CMK (cell line): ENCODE measurements around the gene ADGRF1.
A peak's percentile ranks its signal among the peaks of the same experiment; 100 is the strongest.
"Not testable (repeated sequence)": the region's sequence is repeated elsewhere in the genome, so short reads cannot be mapped to it uniquely, and the experiment has no call there.

Experiments
- DNase-seq: peaks from one replicate; pipeline ENCODE4 v3.0.0-alpha.2; 2010; ENCODE audit warnings: low read depth

Gene ADGRF1

DNA sequence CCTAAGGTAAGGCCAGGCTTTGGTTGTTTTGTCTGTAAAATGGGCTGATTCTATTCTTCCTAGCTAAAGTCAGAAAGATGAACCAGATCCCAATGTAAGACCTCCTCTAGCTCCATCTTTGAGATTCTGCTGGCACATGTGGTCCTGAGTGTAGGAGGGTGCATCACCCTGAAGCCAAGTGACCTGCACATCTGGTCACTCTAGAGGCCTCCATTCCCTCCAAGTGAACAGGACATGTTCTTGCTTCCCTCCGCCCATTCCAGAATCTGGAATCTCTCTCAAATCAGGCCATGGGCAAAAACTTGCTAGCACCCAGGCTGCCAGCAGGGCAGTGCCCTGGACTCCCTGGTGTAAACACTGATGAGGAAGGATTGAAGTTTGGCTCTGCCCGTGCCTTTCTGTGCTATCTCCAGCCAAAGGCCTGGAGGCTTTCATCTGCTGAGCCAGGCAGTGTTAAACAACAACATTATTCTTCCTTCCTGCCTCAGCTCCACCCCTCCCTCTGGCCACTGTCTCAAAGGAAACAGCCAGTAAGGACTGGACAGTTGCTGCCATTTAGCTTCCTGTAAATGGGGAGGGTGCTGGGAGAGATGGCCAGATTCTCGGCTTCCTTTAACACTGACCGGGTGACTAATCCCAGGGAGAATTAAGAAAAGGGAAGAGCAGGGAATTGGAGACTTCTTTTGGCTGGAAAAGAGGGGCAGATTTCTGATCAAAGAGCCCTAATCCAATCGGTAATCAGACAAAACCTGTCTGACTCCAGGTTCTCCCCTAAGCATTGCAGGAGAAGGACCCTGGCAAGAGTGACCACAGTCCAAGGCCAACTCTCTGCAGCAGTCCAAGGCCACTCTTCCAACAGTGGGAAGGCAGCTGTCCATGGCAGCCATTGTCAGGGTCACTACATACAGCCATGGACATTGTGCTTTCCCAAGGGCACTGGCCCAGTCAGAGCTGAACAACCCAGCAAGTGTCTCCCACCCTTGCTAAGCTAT lies 19.5 kb upstream of the ADGRF1 start:
- peak; percentile 4 for DNase-seq

GRCh38 chr6:47059216-47059885 lies 17.2 kb upstream of the ADGRF1 start:
- DNase-seq: no peak

DNA sequence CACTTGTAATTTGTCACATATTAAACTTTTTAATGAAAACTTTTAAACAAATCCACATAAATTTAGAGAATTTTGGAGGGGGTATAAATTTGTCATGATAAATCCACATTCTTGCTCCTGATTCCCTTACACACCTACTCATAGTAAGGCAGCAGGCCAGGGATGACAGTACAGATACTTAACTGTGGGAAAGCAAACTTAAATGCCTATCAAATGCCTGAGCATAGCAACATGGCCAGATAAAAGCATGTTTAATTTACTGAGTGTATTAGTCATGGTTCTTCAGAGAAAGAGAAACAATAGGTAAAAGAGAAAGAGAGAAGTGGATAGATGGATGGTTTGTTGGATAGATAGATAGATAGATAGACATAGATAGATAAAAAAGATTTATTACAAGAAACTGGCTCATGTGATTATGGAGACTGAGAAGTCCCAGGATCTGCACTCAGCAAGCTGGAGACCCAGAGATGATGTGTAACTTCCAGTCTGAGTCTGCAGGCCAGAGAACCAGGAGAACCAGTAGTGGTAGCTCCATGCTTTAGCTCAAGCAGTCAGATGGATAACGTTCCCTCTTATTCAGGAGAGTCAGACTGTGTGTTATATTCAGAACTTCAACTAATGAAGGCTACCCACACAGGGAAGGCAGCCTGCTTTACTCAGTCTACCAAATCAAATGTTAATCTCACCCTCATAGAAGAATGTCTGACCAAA lies 15.9 kb upstream of the ADGRF1 start:
- no peak for DNase-seq

GRCh38 chr6:47056832-47057231 lies 14.7 kb upstream of the ADGRF1 start:
- no peak for DNase-seq

- DNase-seq: not testable (repeated sequence)
Observed at GRCh38 chr6:47054302-47054701, 12.2 kb upstream of the ADGRF1 start.

DNA sequence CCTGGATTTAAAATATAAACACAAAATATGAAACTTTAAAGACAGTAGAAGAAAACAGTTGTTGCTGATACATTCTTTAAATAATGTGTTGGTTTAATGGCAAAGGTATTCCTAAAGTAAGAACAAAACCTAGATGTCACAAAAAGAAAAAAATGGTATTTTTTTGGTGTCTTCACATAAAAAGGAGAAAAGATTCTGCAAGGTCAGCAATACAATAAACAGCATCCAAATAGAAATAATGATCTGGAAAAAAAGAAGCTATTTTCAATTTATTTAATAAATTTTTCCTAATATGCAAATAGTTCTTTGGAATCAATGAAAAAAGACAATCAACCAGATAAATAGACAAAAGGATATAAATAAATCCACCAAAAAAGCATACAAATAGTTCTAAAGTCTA lies 6.5 kb upstream of the ADGRF1 start:
- no peak for DNase-seq

DNA sequence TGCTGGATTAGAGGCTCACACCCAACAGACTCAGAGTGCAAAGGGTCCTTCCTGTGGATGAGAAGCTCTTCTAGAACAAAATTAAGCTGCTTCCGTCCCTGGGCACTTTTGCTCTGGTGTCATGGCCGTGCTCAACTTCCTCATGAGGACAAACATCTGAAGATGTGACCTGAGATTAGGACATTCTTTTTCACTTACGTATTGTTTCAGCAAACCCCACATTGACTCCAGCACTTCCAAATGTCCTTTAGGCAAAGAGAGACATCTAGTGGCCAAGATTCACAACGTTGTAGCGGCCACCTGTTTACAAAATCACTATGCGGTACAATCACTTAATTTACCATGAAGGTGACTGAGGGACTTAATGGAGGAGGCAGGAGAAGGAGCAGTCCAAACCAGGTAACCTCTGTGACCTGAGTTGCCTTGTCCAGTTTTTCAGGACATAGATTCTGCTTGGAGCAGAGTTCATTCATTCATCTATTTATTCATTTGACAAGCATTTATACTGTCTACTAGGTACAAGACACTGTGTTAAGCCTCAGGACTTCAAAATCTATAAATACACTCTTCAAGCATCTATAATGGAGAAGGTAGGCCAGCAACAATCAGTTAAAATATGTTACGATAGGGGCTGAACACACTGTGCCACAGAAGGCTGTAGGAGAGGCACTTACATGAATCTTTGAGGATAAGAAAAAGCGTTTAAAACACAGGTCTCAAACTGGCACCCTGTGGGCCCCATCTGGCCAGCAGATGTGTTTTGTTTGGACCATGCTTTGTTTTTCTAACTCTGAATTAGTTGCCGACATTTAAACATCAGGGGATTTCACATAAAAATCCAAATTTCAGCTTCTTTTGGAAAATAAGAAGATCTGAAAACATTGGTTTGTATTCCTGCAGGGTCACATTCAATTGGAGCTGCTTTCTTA lies 5.6 kb upstream of the ADGRF1 start:
- DNase-seq: peak; percentile 68

DNA sequence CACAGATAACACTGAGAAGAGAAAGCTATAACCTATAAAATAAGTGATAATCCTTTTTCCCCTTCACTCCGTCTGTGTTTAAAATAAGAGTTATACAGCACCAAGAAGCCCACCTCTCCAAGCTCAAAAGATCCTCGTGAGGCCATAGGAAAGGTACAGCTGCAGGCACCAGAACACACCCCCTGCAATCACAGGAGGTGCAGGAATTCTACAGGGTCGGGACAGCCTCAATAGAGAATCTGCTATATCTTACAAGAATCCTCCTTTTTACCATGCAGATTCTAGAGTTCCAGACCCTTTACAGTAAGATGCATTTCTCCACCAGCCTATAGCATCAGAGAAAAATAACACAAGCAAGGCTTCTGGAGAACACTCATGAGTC lies 5.0 kb upstream of the ADGRF1 start:
- no peak for DNase-seq

DNA sequence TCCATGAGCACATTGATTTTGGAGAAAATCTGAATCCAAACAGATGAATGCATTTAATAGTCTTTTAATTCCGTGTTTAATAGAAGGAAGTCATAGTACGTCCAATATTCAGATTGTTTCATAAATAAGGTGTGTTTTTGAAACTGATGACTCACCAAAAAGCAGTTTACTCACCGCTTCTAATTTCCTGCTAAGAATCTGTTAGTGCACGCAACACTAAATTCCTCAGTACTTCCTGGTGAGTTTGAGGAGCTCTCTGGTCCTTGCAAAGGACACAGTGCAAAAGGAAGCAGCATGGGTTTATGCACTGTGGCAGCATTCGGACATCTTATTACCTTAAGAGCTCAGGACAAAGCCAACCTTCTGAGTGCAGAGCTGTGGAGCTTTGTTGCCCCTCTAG lies 2.3 kb upstream of the ADGRF1 start:
- no peak for DNase-seq

DNA sequence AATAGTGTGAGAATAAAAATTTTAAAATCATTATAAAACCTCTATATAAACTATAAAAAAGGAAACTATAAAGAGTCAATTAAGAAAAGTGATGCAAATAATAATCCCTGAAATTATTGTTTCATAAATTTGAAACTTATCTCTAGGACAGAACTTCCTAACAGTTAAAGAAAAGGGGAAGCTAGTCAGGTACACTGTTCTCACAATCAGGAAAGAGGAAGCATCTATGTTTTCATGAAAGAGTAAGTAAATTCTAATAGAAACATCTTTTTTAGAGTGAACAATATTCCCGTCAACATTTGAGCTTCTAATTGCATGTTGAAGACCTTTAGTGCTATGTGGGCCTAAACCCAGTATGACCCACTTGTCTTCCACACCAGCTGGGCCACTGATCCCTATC lies 1.2 kb upstream of the ADGRF1 start:
- DNase-seq: no peak

DNA sequence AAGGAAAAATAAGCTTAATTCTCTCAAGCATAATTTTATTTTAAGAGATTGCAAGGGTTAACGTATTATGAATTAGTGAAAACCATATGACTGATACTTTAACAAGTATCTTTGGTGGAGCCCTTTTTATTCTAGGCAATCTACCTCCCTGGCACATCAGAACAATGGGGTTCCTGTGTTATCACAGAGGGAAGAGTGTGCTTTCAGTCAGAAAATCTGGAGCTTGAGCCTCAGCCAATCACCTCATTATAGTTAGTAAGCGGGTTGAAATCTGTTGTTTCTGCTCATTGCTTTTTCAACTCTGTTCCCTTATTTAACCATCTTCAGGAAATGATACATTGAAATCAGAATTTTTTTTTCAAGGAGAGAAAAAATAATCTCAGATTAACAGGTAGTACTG lies 391 bp downstream of the ADGRF1 start:
- no peak for DNase-seq

GRCh38 chr6:47034926-47035325 lies 7.2 kb downstream of the ADGRF1 start:
- DNase-seq: no peak

DNA sequence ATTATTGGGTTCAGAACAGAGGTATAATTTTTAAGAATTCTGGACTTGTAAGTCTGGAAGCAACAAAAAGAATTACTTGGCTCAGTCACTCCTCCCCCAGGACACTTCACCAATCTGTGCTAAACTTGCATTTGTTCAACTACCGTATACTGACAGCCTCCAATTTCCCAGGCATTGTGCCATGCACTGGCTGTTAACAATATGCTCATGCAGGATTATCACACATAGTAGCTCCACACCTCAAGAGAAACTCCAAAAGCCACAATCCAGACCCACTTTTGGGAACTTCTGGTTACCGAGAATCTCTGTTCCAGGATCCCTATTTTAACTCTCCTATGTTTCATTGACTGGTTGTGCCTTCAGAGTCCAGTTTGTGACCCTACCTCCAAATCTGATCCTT lies 7.7 kb downstream of the ADGRF1 start:
- DNase-seq: no peak

DNA sequence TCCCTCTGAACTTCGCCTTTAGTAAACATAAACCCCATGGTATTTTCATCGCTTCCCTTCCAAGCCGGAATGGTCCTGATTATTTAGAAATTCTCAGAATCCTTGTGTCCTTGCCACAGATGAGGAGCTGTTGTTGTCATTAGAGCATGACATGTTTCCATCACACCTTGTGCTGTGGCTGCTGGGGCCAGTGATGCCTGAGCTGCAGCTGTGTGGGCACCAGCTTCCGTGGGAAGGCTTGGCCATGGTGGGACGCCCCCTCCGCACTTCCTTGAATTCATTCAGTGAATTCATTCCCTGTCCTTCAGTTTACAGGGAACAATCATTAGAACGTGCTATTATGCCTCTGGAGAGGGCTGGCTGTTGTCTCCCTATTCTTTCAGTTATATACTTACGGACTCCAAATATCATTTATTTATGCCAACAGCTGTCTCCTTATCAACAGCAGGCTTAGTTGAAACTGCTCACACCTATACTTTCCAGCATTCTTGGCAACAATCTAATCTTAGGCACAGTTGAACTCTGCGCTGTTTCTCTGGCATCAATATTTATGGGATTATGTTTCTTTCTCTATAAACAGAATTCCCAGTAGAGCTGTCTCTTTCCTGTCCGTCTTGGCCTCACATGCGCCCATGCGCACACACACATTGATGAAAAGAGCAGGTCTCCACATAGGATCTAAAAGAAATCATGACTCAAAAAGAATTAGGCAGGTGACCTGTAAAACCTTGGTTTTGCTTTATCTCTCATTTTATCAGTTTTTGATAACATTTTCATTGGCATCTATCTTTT lies 9.0 kb downstream of the ADGRF1 start:
- no peak for DNase-seq

DNA sequence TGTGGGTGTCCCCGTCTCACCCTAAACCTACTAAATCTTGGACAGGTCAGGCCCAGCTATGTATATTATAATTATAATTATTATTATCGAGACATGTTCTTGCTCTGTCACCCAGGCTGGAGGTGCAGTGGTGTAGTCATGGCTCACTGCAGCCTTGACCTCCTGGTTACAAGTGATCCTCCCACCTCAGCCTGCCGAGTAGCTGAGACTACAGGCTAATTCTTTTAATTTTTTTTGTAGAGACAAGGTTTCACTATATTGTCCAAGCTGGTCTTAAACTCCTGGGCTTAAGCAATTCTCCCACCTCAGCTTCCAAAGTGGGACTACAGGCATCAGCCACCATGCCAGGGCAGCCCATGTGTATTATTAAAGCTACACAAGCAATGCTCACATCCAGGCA lies 10.5 kb downstream of the ADGRF1 start:
- DNase-seq: no peak

- DNase-seq: no peak
Observed at GRCh38 chr6:47029865-47030561, 12.1 kb downstream of the ADGRF1 start.

- no peak for DNase-seq
Observed at GRCh38 chr6:47028835-47029360, 13.2 kb downstream of the ADGRF1 start.

DNA sequence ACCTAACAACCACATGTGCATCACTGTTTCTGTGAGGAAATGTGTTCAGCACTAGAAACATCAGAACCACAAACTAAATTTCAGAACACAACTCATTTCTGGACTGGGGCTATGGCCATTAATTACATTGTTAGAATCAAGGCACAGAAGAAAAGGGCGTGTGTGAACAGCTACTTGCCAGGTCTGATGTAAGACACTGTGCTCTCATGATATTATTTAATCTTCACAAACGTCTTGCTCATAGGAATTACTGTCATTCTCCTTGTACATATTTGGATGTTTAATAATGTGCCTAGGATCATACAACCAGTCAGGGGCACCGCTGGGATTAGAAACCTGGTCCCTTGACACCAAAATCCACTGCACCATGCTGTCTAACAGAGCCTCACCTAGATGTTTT lies 14.8 kb downstream of the ADGRF1 start:
- no peak for DNase-seq

DNA sequence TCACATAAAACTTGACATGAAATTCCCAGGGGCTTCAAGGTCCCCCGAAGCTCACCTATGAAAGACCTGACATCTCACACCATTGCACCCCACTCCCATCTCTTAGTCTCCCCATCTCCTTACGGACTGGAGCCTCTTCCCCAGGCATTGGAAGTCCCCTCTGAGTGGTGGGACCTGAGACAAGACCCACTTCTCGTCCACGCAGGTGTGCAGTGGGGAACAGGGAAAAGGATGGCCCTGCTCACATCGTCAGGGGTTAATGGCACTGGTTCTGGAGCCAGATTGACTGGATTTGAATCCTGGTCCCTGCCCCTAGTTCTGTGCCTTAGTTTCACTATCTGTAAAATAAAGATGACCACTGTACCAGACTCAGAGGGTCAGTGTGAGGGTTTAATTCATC lies 15.5 kb downstream of the ADGRF1 start:
- DNase-seq: no peak

GRCh38 chr6:47023573-47023972 lies 18.6 kb downstream of the ADGRF1 start:
- DNase-seq: no peak
